GM21619 (cell line): ENCODE results near the gene CLSTN2.

Source experiments
- ATAC-seq: cut with Tn5 transposase; IDR thresholded peaks from one replicate; pipeline ENCODE4 v1.9.1; 2021; ENCODE audit not compliant: unreplicated experiment

The CLSTN2 gene

GRCh38 chr3:140004271-140004670 is 69.3 kb downstream of the CLSTN2 start:
- no peak for ATAC-seq

- ATAC-seq, result no peak
These were observed 71.3 kb downstream of the CLSTN2 start for GRCh38 chr3:140006331-140006730.

- no peak for ATAC-seq
These were observed 72.1 kb downstream of the CLSTN2 start for GRCh38 chr3:140007081-140007480.

- no peak for ATAC-seq
These were observed 73.2 kb downstream of the CLSTN2 start for GRCh38 chr3:140007911-140008869.

GRCh38 chr3:140010391-140010790 is 75.4 kb downstream of the CLSTN2 start:
- no peak for ATAC-seq

GRCh38 chr3:140011086-140011485 is 76.1 kb downstream of the CLSTN2 start:
- ATAC-seq, result no peak

- no peak for ATAC-seq
These were observed 76.8 kb downstream of the CLSTN2 start for GRCh38 chr3:140011611-140012277.

GRCh38 chr3:140013220-140013619 is 78.2 kb downstream of the CLSTN2 start:
- ATAC-seq, result no peak

GRCh38 chr3:140014831-140015495 is 80.0 kb downstream of the CLSTN2 start:
- no peak for ATAC-seq

GRCh38 chr3:140015741-140016140 is 80.8 kb downstream of the CLSTN2 start:
- no peak for ATAC-seq

GRCh38 chr3:140018556-140018955 is 83.6 kb downstream of the CLSTN2 start:
- ATAC-seq, result no peak

GRCh38 chr3:140019946-140020345 is 85.0 kb downstream of the CLSTN2 start:
- ATAC-seq, result no peak

- no peak for ATAC-seq
These were observed 85.6 kb downstream of the CLSTN2 start for GRCh38 chr3:140020541-140020940.

- ATAC-seq, result no peak
These were observed 86.3 kb downstream of the CLSTN2 start for GRCh38 chr3:140021269-140021668.

GRCh38 chr3:140022066-140022770 is 87.2 kb downstream of the CLSTN2 start:
- ATAC-seq, result no peak

- ATAC-seq, result no peak
These were observed 88.9 kb downstream of the CLSTN2 start for GRCh38 chr3:140023616-140024530.

- ATAC-seq, result no peak
These were observed 96.2 kb downstream of the CLSTN2 start for GRCh38 chr3:140031170-140031569.

GRCh38 chr3:140034058-140034457 is 99.1 kb downstream of the CLSTN2 start:
- no peak for ATAC-seq

- ATAC-seq, result no peak
These were observed 100.9 kb downstream of the CLSTN2 start for GRCh38 chr3:140035871-140036270.

GRCh38 chr3:140050396-140050795 is 115.4 kb downstream of the CLSTN2 start:
- ATAC-seq, result no peak
